ENCODE measurements around the gene LTBP1.

- no peak for TF ChIP-seq CTCF (IDR thresholded peaks at IDR 0.05)
- no peak for TF ChIP-seq POLR2A (IDR thresholded peaks at IDR 0.05)
Measured at GRCh38 chr2:33052361-33052735, 105.6 kb downstream of the LTBP1 start.

Measured in lower leg skin (tissue), 3 donors.